Forelimb muscle (tissue), 1 donor: ENCODE measurements around the gene AZGP1. TPM values are rescaled to one million over a fixed set of nuclear protein-coding genes. Genes with fewer than 3 reads are reported as not detected.

Source experiments
- polyA plus RNA-seq: library from polyadenylated mRNA; unstranded; fragments of 120-200 nt; gene quantifications from one replicate; pipeline ENCODE4 v1.2.1, GENCODE V29; 2013; ENCODE audit not compliant: insufficient read length

The AZGP1 gene
- polyA plus RNA-seq, 1 donor = 13.2 TPM

Other genes with a start within 250 kb of the AZGP1 start
- gene CYP3A7, start 240.8 kb downstream of the AZGP1 start, polyA plus RNA-seq = 0.24 TPM
- 0.22 TPM for gene CYP3A4, start 191.8 kb downstream of the AZGP1 start, polyA plus RNA-seq
- gene CYP3A43, start 148.0 kb downstream of the AZGP1 start, polyA plus RNA-seq = not detected
- gene OR2AE1, start 99.0 kb downstream of the AZGP1 start, polyA plus RNA-seq = not detected
- gene TRIM4, start 56.5 kb downstream of the AZGP1 start, polyA plus RNA-seq = 14.3 TPM
- 0.32 TPM for gene GJC3, start 46.4 kb downstream of the AZGP1 start, polyA plus RNA-seq
- gene ZKSCAN1, start 39.6 kb upstream of the AZGP1 start, polyA plus RNA-seq = 37.6 TPM
- 11.5 TPM for gene ZSCAN21, start 73.7 kb upstream of the AZGP1 start, polyA plus RNA-seq
- gene ZNF3, start 105.7 kb upstream of the AZGP1 start, polyA plus RNA-seq = 27.2 TPM
- 78.2 TPM for gene COPS6, start 112.9 kb upstream of the AZGP1 start, polyA plus RNA-seq
- 62.4 TPM for gene MCM7, start 125.4 kb upstream of the AZGP1 start, polyA plus RNA-seq
- gene AP4M1, start 125.6 kb upstream of the AZGP1 start, polyA plus RNA-seq = 22.0 TPM
- 35.3 TPM for gene TAF6, start 143.3 kb upstream of the AZGP1 start, polyA plus RNA-seq
- gene CNPY4, start 143.6 kb upstream of the AZGP1 start, polyA plus RNA-seq = 33.8 TPM
- gene MBLAC1, start 150.9 kb upstream of the AZGP1 start, polyA plus RNA-seq = 1.5 TPM
- 54.1 TPM for gene LAMTOR4, start 172.9 kb upstream of the AZGP1 start, polyA plus RNA-seq
- gene TRAPPC14, start 182.7 kb upstream of the AZGP1 start, polyA plus RNA-seq = 13.0 TPM
- 9.2 TPM for gene GAL3ST4, start 192.6 kb upstream of the AZGP1 start, polyA plus RNA-seq
- 6.3 TPM for gene GPC2, start 201.3 kb upstream of the AZGP1 start, polyA plus RNA-seq
- 21.2 TPM for gene STAG3, start 201.9 kb upstream of the AZGP1 start, polyA plus RNA-seq
- 9.1 TPM for gene PVRIG, start 243.9 kb upstream of the AZGP1 start, polyA plus RNA-seq